GM12873 (cell line): Measurements from ENCODE around the gene VSX2.

ENCODE experiments used
- TF ChIP-seq, protein P1 (sequence below): IDR thresholded peaks from 2 replicates; pipeline ENCODE4 v1.5.1; 2012; ENCODE audit warnings: low read depth, mild to moderate bottlenecking, moderate library complexity, low read length, control low read depth; ENCODE audit not compliant: insufficient read depth; ENCODE audit errors: missing control alignments

The VSX2 gene

DNA sequence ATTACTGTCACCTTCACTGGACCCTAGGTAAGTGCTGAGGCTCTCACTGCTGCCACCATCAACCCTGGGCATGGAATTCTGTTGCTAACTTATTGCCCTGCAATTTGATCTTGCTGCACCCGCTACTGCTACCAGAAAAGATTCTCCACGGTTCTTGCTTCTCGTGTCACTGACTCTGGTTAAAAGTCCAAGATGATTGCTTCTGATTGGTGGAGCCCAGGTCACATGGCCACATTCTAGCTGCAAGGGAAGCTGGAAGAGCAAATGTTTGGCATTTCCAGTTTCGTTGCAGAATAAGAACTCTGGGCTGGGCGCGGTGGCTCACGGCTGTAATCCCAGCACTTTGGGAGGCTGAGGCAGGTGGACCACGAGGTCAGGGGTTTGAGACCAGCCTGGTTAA, 7.5 kb upstream of the VSX2 start:
- TF ChIP-seq, protein P1, sequence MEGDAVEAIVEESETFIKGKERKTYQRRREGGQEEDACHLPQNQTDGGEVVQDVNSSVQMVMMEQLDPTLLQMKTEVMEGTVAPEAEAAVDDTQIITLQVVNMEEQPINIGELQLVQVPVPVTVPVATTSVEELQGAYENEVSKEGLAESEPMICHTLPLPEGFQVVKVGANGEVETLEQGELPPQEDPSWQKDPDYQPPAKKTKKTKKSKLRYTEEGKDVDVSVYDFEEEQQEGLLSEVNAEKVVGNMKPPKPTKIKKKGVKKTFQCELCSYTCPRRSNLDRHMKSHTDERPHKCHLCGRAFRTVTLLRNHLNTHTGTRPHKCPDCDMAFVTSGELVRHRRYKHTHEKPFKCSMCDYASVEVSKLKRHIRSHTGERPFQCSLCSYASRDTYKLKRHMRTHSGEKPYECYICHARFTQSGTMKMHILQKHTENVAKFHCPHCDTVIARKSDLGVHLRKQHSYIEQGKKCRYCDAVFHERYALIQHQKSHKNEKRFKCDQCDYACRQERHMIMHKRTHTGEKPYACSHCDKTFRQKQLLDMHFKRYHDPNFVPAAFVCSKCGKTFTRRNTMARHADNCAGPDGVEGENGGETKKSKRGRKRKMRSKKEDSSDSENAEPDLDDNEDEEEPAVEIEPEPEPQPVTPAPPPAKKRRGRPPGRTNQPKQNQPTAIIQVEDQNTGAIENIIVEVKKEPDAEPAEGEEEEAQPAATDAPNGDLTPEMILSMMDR, result no peak

DNA sequence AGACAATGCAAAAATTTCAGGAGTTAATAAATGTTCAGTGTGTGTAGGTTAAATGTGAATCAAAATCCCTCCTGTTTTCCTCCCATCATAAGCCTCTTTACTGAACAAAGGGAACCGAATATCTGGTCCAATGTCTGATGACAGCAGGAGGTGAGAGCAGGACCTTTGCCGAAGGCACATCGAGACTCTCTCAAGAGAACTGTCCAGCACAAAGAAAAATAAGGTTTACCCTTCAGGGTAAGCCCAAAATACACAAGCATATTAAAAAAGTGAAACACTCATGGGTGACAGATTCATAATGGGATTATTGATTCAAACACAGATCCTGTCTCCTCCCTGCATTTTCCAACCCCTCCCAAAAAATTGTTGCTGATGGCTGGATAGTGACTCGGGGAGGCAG, 4.2 kb upstream of the VSX2 start:
- TF ChIP-seq, protein P1, result no peak

DNA sequence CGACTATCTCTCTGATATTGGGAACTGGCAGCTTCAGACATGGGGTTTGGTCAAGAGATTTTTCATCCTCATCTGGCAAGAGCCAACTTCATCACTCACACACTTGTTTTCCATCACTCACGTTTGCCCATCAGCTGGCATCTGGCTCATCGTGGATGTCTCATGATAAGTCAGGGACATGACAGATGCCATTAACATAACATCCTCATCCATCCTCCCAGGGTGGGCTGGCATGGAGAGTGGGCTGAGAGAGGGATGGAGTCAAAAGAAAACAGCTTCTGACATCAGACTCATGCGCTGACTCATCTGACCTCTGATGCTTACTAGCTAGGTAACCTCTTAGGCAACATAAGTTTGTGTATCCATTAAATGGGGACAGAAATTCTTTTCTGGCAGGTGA, 1.8 kb upstream of the VSX2 start:
- TF ChIP-seq, protein P1, result no peak

DNA sequence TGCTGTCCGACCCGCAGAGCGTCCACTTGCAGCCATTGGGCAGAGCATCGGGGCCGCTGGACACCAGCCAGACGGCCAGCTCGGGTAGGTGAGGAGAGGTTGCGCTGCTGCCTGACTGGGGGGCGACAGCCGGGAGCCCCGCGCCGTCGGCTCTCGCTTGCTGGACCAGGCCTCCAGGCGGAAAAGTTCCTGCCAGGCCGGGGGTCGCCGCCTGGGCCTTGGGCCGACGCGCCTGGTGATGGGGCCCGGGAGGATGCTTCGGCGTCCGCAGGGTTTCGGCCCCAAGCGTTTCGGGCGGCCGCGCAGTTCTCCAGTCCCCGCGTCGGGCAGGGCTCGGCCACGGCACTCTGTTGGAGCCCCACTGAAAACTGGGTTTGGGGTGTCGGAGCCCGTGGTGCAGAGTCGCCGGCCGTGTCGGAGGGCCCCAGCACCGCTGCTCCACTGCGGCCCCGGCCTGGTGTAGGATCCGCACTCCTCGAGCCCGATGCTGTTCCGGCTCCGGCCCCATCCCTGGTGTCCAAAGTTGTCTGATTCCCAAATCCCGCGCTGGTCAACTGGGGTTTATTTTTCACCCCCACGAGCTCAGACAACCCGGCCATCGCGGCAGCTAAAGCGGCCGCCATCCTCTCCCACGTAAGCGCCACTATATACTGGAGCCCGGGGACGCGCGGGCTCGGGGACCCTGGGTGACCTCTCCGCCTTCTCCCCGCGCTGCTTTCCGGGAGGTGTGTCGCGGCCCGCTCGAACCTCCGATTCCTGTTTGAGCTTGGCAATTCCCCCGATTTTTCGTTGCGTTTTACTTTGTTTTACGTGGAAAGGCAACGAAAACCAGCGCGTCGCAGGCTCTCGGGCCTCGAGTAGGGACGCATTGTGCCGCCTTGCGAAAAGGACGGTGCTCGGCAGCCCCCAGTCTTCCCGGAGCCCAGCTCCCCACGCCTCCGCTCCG, 872 bp downstream of the VSX2 start:
- TF ChIP-seq, protein P1, result no peak

DNA sequence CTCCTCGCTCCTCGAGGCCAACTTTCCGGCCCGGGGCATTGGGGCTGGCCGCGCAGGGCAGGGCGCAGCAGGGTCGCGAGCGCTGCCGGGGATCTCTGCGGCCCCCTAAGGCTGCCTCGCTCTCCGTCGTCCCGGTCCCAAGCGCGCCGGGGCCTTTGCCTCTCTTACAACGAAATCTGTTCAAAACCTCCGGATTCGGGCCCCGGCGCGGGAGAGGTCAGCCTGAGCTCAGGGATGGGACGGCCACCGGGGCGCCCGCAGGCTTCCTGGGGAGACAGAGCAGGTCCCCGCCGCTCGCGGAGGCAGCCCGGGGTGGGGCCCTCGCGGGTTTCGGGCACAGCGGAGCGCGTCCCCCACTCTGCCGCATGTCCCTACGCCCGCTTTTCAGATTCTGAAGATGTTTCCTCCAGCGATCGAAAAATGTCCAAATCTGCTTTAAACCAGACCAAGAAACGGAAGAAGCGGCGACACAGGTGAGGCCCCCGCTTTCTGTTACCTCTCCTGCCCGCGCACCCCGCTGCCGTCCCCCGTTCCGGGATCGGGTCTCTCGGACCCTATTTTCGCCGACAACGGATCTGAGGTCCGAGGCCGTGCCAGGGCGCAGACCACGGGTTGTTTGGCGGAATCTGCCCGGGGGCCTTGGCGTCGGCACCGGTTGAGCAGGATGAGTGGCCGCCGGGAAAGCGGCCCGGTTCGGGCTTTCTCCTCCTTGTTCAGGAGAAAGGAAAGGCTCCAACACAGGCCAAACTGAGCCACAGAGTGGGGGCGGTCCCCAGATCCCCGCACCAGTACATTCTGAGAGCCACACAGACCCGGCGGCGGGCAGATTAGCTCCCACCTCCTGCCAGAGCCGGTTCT, 1.8 kb downstream of the VSX2 start:
- TF ChIP-seq, protein P1, result no peak

DNA sequence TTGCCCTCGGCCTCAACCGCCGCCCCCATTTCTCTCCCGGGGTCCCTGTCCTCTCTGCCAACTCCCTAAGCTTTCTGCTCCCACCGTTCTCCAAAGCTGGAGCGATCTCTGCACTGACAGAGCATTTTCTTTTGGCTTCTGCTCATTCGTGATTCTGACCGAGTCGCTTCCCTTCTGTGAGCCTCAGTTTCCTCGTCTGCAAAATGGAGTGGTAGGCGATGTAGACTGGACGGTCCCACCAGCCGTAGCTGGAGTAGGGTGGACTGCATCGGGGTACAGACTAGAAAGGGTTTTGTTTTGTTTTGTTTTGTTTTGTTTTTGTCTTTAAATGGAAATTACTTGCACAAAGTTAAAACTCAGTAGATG, 2.4 kb downstream of the VSX2 start:
- TF ChIP-seq, protein P1, result no peak
